ENCODE measurements around the gene LTA4H. TPM values are rescaled to one million over a fixed set of nuclear protein-coding genes. Genes with fewer than 3 reads are reported as not detected.

The LTA4H gene
- total and polyA plus RNA-seq, 2 experiments from 2014 or later: 35.0 to 90.5 TPM

- TF ChIP-seq EZH2 (IDR thresholded peaks at IDR 0.05; ENCODE audit: borderline replicate concordance) (no peak), EZH2phosphoT487 (IDR thresholded peaks at IDR 0.05; ENCODE audit: low read depth, severe bottlenecking, unreplicated experiment) (no peak), CTCF (IDR thresholded peaks at IDR 0.05; ENCODE audit: poor library complexity) (no peak)
- Histone ChIP-seq H3K4me3 (no peak overlapping the region), H3K27ac (no peak overlapping the region), H3K4me2 (no peak overlapping the region), H2AFZ (no peak overlapping the region), H3K79me2 (no peaks in the 10 kb centered on the region), H3K9me3 (ENCODE audit: low read depth) (no peaks in the 10 kb centered on the region), H4K20me1 (ENCODE audit: insufficient read depth, poor library complexity, severe bottlenecking) (no peaks in the 10 kb centered on the region), H3K9me2 (replicated peaks; ENCODE audit: insufficient read depth) (no peaks in the 10 kb centered on the region), H3K27me3 (no peaks in the 10 kb centered on the region), H3K4me1 (ENCODE audit: insufficient read depth) (no peaks in the 10 kb centered on the region), H3K36me3 (replicated peaks; ENCODE audit: insufficient read depth, low read depth) (no peaks in the 10 kb centered on the region)
- 85% methylated on average over 11 of the region's 11 CpGs for WGBS (ENCODE audit: low lambda C conversion rate, missing lambda C conversion rate)
- no peak for DNase-seq (ENCODE audit: low spot score)
These were observed 46.7 kb downstream of the LTA4H start for GRCh38 chr12:95988506-95989275.

- Histone ChIP-seq H3K9me3 (ENCODE audit: low read depth) (no peaks in the 10 kb centered on the region), H3K36me3 (replicated peaks; ENCODE audit: insufficient read depth, low read depth) (no peaks in the 10 kb centered on the region), H3K4me2 (no peak overlapping the region), H4K20me1 (ENCODE audit: insufficient read depth, poor library complexity, severe bottlenecking) (no peaks in the 10 kb centered on the region), H3K4me3 (no peak overlapping the region), H3K27ac (no peak overlapping the region), H3K27me3 (no peaks in the 10 kb centered on the region), H3K9me2 (replicated peaks; ENCODE audit: insufficient read depth) (no peaks in the 10 kb centered on the region), H3K79me2 (no peaks in the 10 kb centered on the region), H2AFZ (no peak overlapping the region), H3K4me1 (ENCODE audit: insufficient read depth) (no peaks in the 10 kb centered on the region)
- DNase-seq (ENCODE audit: low spot score): no peak
- TF ChIP-seq CTCF (IDR thresholded peaks at IDR 0.05; ENCODE audit: poor library complexity) (no peak), EZH2 (IDR thresholded peaks at IDR 0.05; ENCODE audit: borderline replicate concordance) (no peak), EZH2phosphoT487 (IDR thresholded peaks at IDR 0.05; ENCODE audit: low read depth, severe bottlenecking, unreplicated experiment) (no peak)
- WGBS (ENCODE audit: low lambda C conversion rate, missing lambda C conversion rate): 59% methylated on average over 14 of the region's 14 CpGs
These were observed 48.5 kb downstream of the LTA4H start for GRCh38 chr12:95986635-95987570.

- no peak overlapping the region for H3K4me2 ChIP-seq
- 96% methylated on average over 1 of the region's 1 CpG for WGBS (ENCODE audit: low lambda C conversion rate, missing lambda C conversion rate)
These were observed 50.7 kb downstream of the LTA4H start for GRCh38 chr12:95984682-95985081.

More at GRCh38 chr12:95984682-95985081, 50.7 kb downstream of the LTA4H start:
- Histone ChIP-seq H3K27ac (no peak overlapping the region), H3K36me3 (replicated peaks; ENCODE audit: insufficient read depth, low read depth) (no peaks in the 10 kb centered on the region), H3K79me2 (no peaks in the 10 kb centered on the region), H4K20me1 (ENCODE audit: insufficient read depth, poor library complexity, severe bottlenecking) (no peaks in the 10 kb centered on the region), H2AFZ (no peak overlapping the region), H3K27me3 (no peaks in the 10 kb centered on the region), H3K9me2 (replicated peaks; ENCODE audit: insufficient read depth) (no peaks in the 10 kb centered on the region), H3K4me3 (no peak overlapping the region), H3K4me1 (ENCODE audit: insufficient read depth) (no peaks in the 10 kb centered on the region), H3K9me3 (ENCODE audit: low read depth) (no peaks in the 10 kb centered on the region)
- DNase-seq (ENCODE audit: low spot score): no peak
- no peak for TF ChIP-seq EZH2 (IDR thresholded peaks at IDR 0.05; ENCODE audit: borderline replicate concordance)
- no peak for TF ChIP-seq EZH2phosphoT487 (IDR thresholded peaks at IDR 0.05; ENCODE audit: low read depth, severe bottlenecking, unreplicated experiment)
- TF ChIP-seq CTCF (IDR thresholded peaks at IDR 0.05; ENCODE audit: poor library complexity): no peak
